Keratinocyte (primary cell): ENCODE measurements around the gene SHISA7.

Experiments used
- CTCF ChIP-seq, 3 experiments: IDR thresholded peaks in 1 of 3; conservative IDR thresholded peaks in 1 of 3; optimal IDR thresholded peaks in 1 of 3; 2 replicates in 2 of 3; 3 replicates in 1 of 3; pipeline versions ENCODE3 to v1.5.1; 2011; ENCODE audit warnings: low read length in 3 of 3, mild to moderate bottlenecking in 3 of 3, moderate library complexity in 2 of 3, control low read depth in 1 of 3, inconsistent platforms in 1 of 3; ENCODE audit not compliant: insufficient read depth in 2 of 3; ENCODE audit errors: extremely low read depth in 1 of 3
- EZH2 ChIP-seq: IDR thresholded peaks from one replicate; pipeline ENCODE4 v1.6.1; 2012; ENCODE audit warnings: inconsistent platforms, mild to moderate bottlenecking, low read length, moderate library complexity

GRCh38 chr19:55443824-55444480, 852 bp upstream of the SHISA7 start:
- TF ChIP-seq CTCF (optimal IDR thresholded peaks at IDR 0.05 in 1 of 3, IDR thresholded peaks at IDR 0.05 in 1 of 3, conservative IDR thresholded peaks at IDR 0.05 in 1 of 3; ENCODE audit: extremely low read depth in 1 of 3, insufficient read depth in 2 of 3, low read length in 3 of 3) (no peak), EZH2 (peak; percentile 65)
